ENCODE data around the gene TRAF7. TPM values are rescaled to one million over a fixed set of nuclear protein-coding genes. Genes with fewer than 3 reads are reported as not detected.

The TRAF7 gene
- total RNA-seq, 1 experiment from 2014 or later = 118 TPM

GRCh38 chr16:2223221-2223941, 67.8 kb downstream of the TRAF7 start, which contains the start of gene E4F1:
Gene E4F1 (plus strand): TSS chr16:2223591. CDS start chr16:2223614, 23 bp downstream.
- BruUV-seq (replicated peaks) = no TSS peak
- H3K27me3 Mint-ChIP-seq (ENCODE audit: unreplicated experiment) = no peaks in the 10 kb centered on the region
- H3K4me1 Mint-ChIP-seq (ENCODE audit: low read depth, unreplicated experiment) = peaks cover 9% of the 10 kb centered on the region
- peak; percentile 100 for DNase-seq
- TF ChIP-seq CTCF (IDR thresholded peaks at IDR 0.05; ENCODE audit: unreplicated experiment) = no peak
- no peaks in the 10 kb centered on the region for H3K9me3 Mint-ChIP-seq (ENCODE audit: low read depth, unreplicated experiment)
- H3K27ac Mint-ChIP-seq (ENCODE audit: unreplicated experiment) = peak within 1 kb of the TSS; percentile 85
- H3K4me3 Mint-ChIP-seq (ENCODE audit: low read depth, unreplicated experiment) = peak within 1 kb of the TSS; percentile 86
- intact Hi-C loops (cut with micrococcal nuclease; ENCODE audit: unreplicated experiment) = no loop called here
- CTCF ChIA-PET = no interaction called here
- peaks cover 56% of the 10 kb centered on the region for H3K36me3 Mint-ChIP-seq (ENCODE audit: insufficient read depth, unreplicated experiment)

- TSS peak; percentile 66 for BruUV-seq (replicated peaks)
- CTCF ChIA-PET = no interaction called here
- Mint-ChIP-seq H3K9me3 (ENCODE audit: low read depth, unreplicated experiment) (no peaks in the 10 kb centered on the region), H3K4me3 (ENCODE audit: low read depth, unreplicated experiment) (peak overlapping the region; percentile 86), H3K4me1 (ENCODE audit: low read depth, unreplicated experiment) (peaks cover 9% of the 10 kb centered on the region), H3K27ac (ENCODE audit: unreplicated experiment) (peak overlapping the region; percentile 85), H3K27me3 (ENCODE audit: unreplicated experiment) (no peaks in the 10 kb centered on the region), H3K36me3 (ENCODE audit: insufficient read depth, unreplicated experiment) (peaks cover 57% of the 10 kb centered on the region)
- peak; percentile 54 for DNase-seq
- no peak for TF ChIP-seq CTCF (IDR thresholded peaks at IDR 0.05; ENCODE audit: unreplicated experiment)
- intact Hi-C loops (cut with micrococcal nuclease; ENCODE audit: unreplicated experiment) = no loop called here
These were observed 68.4 kb downstream of the TRAF7 start for GRCh38 chr16:2223942-2224486.

- no peak overlapping the region for H3K4me3 Mint-ChIP-seq (ENCODE audit: low read depth, unreplicated experiment)
- no peak overlapping the region for H3K27ac Mint-ChIP-seq (ENCODE audit: unreplicated experiment)
- H3K36me3 Mint-ChIP-seq (ENCODE audit: insufficient read depth, unreplicated experiment) = peaks cover 68% of the 10 kb centered on the region
- intact Hi-C loops (cut with micrococcal nuclease; ENCODE audit: unreplicated experiment) = no loop called here
- no peaks in the 10 kb centered on the region for H3K9me3 Mint-ChIP-seq (ENCODE audit: low read depth, unreplicated experiment)
- TF ChIP-seq CTCF (IDR thresholded peaks at IDR 0.05; ENCODE audit: unreplicated experiment) = no peak
- no peak for DNase-seq
- peaks cover 9% of the 10 kb centered on the region for H3K4me1 Mint-ChIP-seq (ENCODE audit: low read depth, unreplicated experiment)
- CTCF ChIA-PET = interaction anchor here (0.7 to 1.0 kb wide), 3 partner anchors 25 to 231 kb away, joined by 3 to 8 read pairs (median 5); partner anchors contain the start of genes ECI1 and TRAF7
- no TSS peak for BruUV-seq (replicated peaks)
- no peaks in the 10 kb centered on the region for H3K27me3 Mint-ChIP-seq (ENCODE audit: unreplicated experiment)
These were observed 70.7 kb downstream of the TRAF7 start for GRCh38 chr16:2226245-2226793.

- Mint-ChIP-seq H3K4me1 (ENCODE audit: low read depth, unreplicated experiment) (peaks cover 9% of the 10 kb centered on the region), H3K4me3 (ENCODE audit: low read depth, unreplicated experiment) (no peak overlapping the region), H3K9me3 (ENCODE audit: low read depth, unreplicated experiment) (no peaks in the 10 kb centered on the region), H3K36me3 (ENCODE audit: insufficient read depth, unreplicated experiment) (peaks cover 71% of the 10 kb centered on the region), H3K27me3 (ENCODE audit: unreplicated experiment) (no peaks in the 10 kb centered on the region), H3K27ac (ENCODE audit: unreplicated experiment) (peak overlapping the region; percentile 19)
- CTCF ChIA-PET = interaction anchor here (0.9 kb wide), 1 partner anchor 71 kb away, joined by 3 read pairs; the partner anchor contains the start of gene TRAF7
- no peak for DNase-seq
- TF ChIP-seq CTCF (IDR thresholded peaks at IDR 0.05; ENCODE audit: unreplicated experiment) = no peak
- intact Hi-C loops (cut with micrococcal nuclease; ENCODE audit: unreplicated experiment) = no loop called here
- no TSS peak for BruUV-seq (replicated peaks)
These were observed 71.3 kb downstream of the TRAF7 start for GRCh38 chr16:2226918-2227317.

Small RNA genes within 50 kb of the gene (microRNA-seq; reads per million reads assigned to microRNA genes)
- not detected for gene MIR3180-5
- gene MIR4516 = not detected
- not detected for gene MIR6511B1

Other genes starting within 250 kb of the TRAF7 start
- 0.29 TPM in 1 of 2 replicates, not detected in the other for gene HS3ST6, start 237.4 kb upstream of the TRAF7 start, total RNA-seq (2022)
- gene MSRB1, start 212.6 kb upstream of the TRAF7 start, total RNA-seq (2022) = 20.3 and 27.1 TPM in 2 replicates
- gene RPL3L, start 201.1 kb upstream of the TRAF7 start, total RNA-seq (2022) = not detected in 2 replicates
- gene NDUFB10, start 196.2 kb upstream of the TRAF7 start, total RNA-seq (2022) = 148 and 153 TPM in 2 replicates
- gene RPS2, start 191.0 kb upstream of the TRAF7 start, total RNA-seq (2022) = 2,674 and 2,950 TPM in 2 replicates
- gene RNF151, start 188.9 kb upstream of the TRAF7 start, total RNA-seq (2022) = not detected in 2 replicates
- gene TBL3, start 183.7 kb upstream of the TRAF7 start, total RNA-seq (2022) = 62.0 and 71.1 TPM in 2 replicates
- gene NOXO1, start 174.3 kb upstream of the TRAF7 start, total RNA-seq (2022) = 10.1 and 11.8 TPM in 2 replicates
- gene GFER, start 171.6 kb upstream of the TRAF7 start, total RNA-seq (2022) = 40.8 and 43.5 TPM in 2 replicates
- 3.6 and 3.8 TPM in 2 replicates for gene SYNGR3, start 165.8 kb upstream of the TRAF7 start, total RNA-seq (2022)
- 72.4 and 73.1 TPM in 2 replicates for gene ZNF598, start 146.0 kb upstream of the TRAF7 start, total RNA-seq (2022)
- 1.5 and 4.2 TPM in 2 replicates for gene NPW, start 136.0 kb upstream of the TRAF7 start, total RNA-seq (2022)
- 15.7 and 22.0 TPM in 2 replicates for gene NHERF2, start 128.9 kb upstream of the TRAF7 start, total RNA-seq (2022)
- gene NTHL1, start 107.9 kb upstream of the TRAF7 start, total RNA-seq (2022) = 32.8 and 33.8 TPM in 2 replicates
- 170 and 194 TPM in 2 replicates for gene TSC2, start 107.8 kb upstream of the TRAF7 start, total RNA-seq (2022)
- gene PKD1, start 19.9 kb upstream of the TRAF7 start, total RNA-seq (2022) = 82.0 and 86.0 TPM in 2 replicates
- 10.8 and 12.3 TPM in 2 replicates for gene RAB26, start 7.2 kb upstream of the TRAF7 start, total RNA-seq (2022)
- gene CASKIN1, start 40.8 kb downstream of the TRAF7 start, total RNA-seq (2022) = 1.4 and 2.6 TPM in 2 replicates
- gene MLST8, start 49.7 kb downstream of the TRAF7 start, total RNA-seq (2022) = 58.0 and 59.7 TPM in 2 replicates
- 15.8 and 17.3 TPM in 2 replicates for gene BRICD5, start 55.1 kb downstream of the TRAF7 start, total RNA-seq (2022)
- gene PGP, start 59.1 kb downstream of the TRAF7 start, total RNA-seq (2022) = 45.0 and 49.6 TPM in 2 replicates
- 35.4 and 36.5 TPM in 2 replicates for gene E4F1, start 67.8 kb downstream of the TRAF7 start, total RNA-seq (2022)
- gene DNASE1L2, start 80.7 kb downstream of the TRAF7 start, total RNA-seq (2022) = 5.7 and 7.5 TPM in 2 replicates
- 85.7 and 87.5 TPM in 2 replicates for gene ECI1, start 95.8 kb downstream of the TRAF7 start, total RNA-seq (2022)
- gene RNPS1, start 112.3 kb downstream of the TRAF7 start, total RNA-seq (2022) = 287 and 301 TPM in 2 replicates
- 7.6 and 9.6 TPM in 2 replicates for gene ABCA3, start 184.9 kb downstream of the TRAF7 start, total RNA-seq (2022)

Measured in Calu3 (cell line).